NT2/D1 (cell line): ENCODE measurements around the gene PIGM.

Source experiments
- DNase-seq: peaks from one replicate; pipeline ENCODE4 v3.0.0-alpha.2; 2011; ENCODE audit warnings: low read depth, low spot score
- H3K27me3 ChIP-seq: 2 replicates; pipeline ENCODE4 v1.6.0; 2011; ENCODE audit warnings: mild to moderate bottlenecking; ENCODE audit not compliant: insufficient read length, insufficient read depth
- H3K36me3 ChIP-seq: 2 replicates; pipeline ENCODE4 v1.6.1; 2011; ENCODE audit warnings: mild to moderate bottlenecking, low read length, mixed read lengths; ENCODE audit not compliant: insufficient read depth, insufficient read length
- H3K4me1 ChIP-seq: 2 replicates; pipeline ENCODE4 v1.5.1; 2011; ENCODE audit not compliant: insufficient read depth, insufficient read length
- H3K4me3 ChIP-seq: 2 replicates; pipeline ENCODE4 v1.5.1; 2011; ENCODE audit warnings: low read depth; ENCODE audit not compliant: insufficient read length
- H3K9ac ChIP-seq: 2 replicates; pipeline ENCODE4 v1.6.0; 2011; ENCODE audit warnings: low read depth; ENCODE audit not compliant: insufficient read length
- H3K9me3 ChIP-seq: 2 replicates; pipeline ENCODE4 v1.5.1; 2011; ENCODE audit warnings: mild to moderate bottlenecking, low read length; ENCODE audit not compliant: insufficient read depth
- SUZ12 ChIP-seq: IDR thresholded peaks from 2 replicates; pipeline ENCODE4 v1.6.1; 2011; ENCODE audit not compliant: insufficient read length, insufficient read depth; ENCODE audit errors: extremely low read depth
- YY1 ChIP-seq: IDR thresholded peaks from 2 replicates; pipeline ENCODE4 v1.6.1; 2011; ENCODE audit not compliant: insufficient read length, insufficient read depth
- ZNF274 ChIP-seq: IDR thresholded peaks from 2 replicates; pipeline ENCODE4 v1.6.1; 2011; ENCODE audit warnings: mild to moderate bottlenecking, low read depth, low read length

PIGM gene

GRCh38 chr1:160030657-160031364, 979 bp downstream of the PIGM start:
- H3K36me3 ChIP-seq: no peaks in the 10 kb centered on the region
- no peak for TF ChIP-seq ZNF274
- TF ChIP-seq YY1: no peak
- TF ChIP-seq SUZ12: no peak
- no peaks in the 10 kb centered on the region for H3K9me3 ChIP-seq
- no peaks in the 10 kb centered on the region for H3K4me1 ChIP-seq
- no peak for DNase-seq
- peak overlapping the region; percentile 86 for H3K9ac ChIP-seq
- H3K4me3 ChIP-seq: peak overlapping the region; percentile 98
- H3K27me3 ChIP-seq: no peaks in the 10 kb centered on the region

DNA sequence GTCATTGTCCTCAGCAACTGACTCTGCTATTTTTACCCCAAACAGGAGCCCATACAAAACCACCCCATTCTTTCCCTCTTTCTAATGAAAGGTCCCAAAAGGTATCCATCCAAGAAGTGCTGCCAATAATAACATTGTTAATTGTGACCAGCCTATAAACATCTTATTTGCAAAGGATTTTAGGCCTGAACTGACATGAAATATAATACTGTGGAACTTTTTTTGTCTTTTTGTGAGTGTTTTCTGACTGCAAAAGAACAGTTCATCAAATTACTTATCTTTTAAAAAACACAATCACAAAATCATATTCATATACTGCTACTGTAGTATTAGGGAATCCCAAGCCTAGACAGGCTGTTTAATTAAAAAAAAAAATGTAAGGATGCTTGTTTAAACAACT, 3.4 kb downstream of the PIGM start:
- TF ChIP-seq SUZ12: no peak
- TF ChIP-seq YY1: no peak
- TF ChIP-seq ZNF274: no peak
- Histone ChIP-seq H3K9me3 (no peaks in the 10 kb centered on the region), H3K4me3 (no peak overlapping the region), H3K4me1 (no peaks in the 10 kb centered on the region), H3K27me3 (no peaks in the 10 kb centered on the region), H3K9ac (no peak overlapping the region), H3K36me3 (no peaks in the 10 kb centered on the region)
- no peak for DNase-seq

- Histone ChIP-seq H3K4me1 (no peaks in the 10 kb centered on the region), H3K9ac (no peak overlapping the region), H3K9me3 (no peaks in the 10 kb centered on the region), H3K4me3 (no peak overlapping the region), H3K27me3 (no peaks in the 10 kb centered on the region), H3K36me3 (no peaks in the 10 kb centered on the region)
- TF ChIP-seq ZNF274 (no peak), SUZ12 (no peak), YY1 (no peak)
- no peak for DNase-seq
Observed at GRCh38 chr1:160025314-160025713, 6.5 kb downstream of the PIGM start.

DNA sequence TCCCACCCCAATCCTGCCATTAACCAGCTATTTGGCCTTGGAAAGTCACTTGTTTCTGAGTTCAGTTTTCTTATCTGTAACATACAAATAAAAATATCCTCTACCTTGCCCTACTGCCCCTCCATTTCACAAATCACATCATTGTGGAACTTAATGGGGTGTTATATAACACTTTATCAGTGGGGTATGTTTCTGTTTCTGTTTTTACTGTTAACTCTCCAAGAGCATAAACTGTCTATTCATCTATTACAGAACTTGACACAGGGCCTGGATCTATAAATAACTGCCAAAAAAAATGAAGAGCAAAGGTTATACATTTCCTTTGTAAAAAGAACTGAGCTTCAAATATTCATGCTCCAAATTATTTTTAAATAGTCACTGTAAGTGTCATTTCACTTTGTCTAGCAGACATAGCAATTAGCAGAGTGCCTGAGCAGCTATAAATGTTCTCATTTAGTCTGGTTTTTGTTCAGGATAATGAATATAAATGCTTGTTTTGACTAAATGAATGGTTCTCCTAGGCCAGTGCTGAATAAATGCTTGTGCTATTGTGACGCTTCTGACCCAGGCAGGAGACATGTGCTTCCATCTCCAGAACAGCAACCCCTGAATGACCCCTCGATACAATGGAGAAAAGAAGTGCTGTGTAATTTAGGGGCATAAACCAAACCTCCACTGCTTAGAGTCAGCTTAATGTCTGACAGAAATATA, 7.4 kb downstream of the PIGM start:
- Histone ChIP-seq H3K9ac (no peak overlapping the region), H3K27me3 (no peaks in the 10 kb centered on the region), H3K36me3 (no peaks in the 10 kb centered on the region), H3K4me1 (no peaks in the 10 kb centered on the region), H3K9me3 (no peaks in the 10 kb centered on the region), H3K4me3 (no peak overlapping the region)
- DNase-seq: no peak
- TF ChIP-seq YY1: no peak
- no peak for TF ChIP-seq ZNF274
- TF ChIP-seq SUZ12: no peak

GRCh38 chr1:160022330-160023310, 9.2 kb downstream of the PIGM start:
- H3K27me3 ChIP-seq: no peaks in the 10 kb centered on the region
- no peaks in the 10 kb centered on the region for H3K9me3 ChIP-seq

DNA sequence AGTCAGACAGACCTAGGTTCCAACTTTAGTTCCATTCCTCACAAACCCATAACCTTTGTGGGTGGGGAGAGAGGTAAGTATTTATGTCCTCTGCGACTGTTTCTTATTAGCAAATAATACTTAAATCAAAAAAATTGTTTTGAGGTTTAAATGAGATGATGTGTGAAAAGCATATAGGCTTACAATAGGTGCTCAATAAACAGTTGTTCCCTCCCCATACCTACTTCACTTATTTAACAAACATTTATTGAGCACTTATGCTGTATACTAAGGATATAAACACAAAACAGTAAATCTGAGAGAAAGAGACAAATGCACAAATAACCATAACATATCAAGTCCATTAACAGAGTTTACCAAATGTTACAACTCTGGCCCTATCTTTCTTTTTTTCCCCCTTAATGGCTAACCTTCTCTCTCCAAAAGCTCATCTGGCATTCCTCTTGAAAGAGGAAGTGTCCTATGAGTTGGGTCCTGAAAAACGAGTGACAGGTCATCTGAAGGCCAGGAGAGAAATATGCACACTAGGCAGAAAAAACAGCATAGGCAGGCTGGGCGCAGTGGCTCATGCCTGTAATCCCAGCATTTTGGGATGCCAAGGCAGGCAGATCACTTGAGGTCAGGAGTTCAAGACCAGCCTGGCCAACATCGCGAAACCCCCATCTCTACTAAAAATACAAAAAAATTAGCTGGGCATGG, 10.3 kb downstream of the PIGM start:
- TF ChIP-seq SUZ12: no peak
- no peak for TF ChIP-seq ZNF274
- TF ChIP-seq YY1: no peak
- H3K27me3 ChIP-seq: no peaks in the 10 kb centered on the region
- H3K9ac ChIP-seq: no peak overlapping the region
- no peaks in the 10 kb centered on the region for H3K4me1 ChIP-seq
- no peak overlapping the region for H3K4me3 ChIP-seq
- no peaks in the 10 kb centered on the region for H3K9me3 ChIP-seq
- no peak for DNase-seq
- H3K36me3 ChIP-seq: no peaks in the 10 kb centered on the region

More at GRCh38 chr1:160022330-160023310, 9.2 kb downstream of the PIGM start:
- no peak overlapping the region for H3K9ac ChIP-seq
- H3K4me1 ChIP-seq: no peaks in the 10 kb centered on the region
- H3K36me3 ChIP-seq: no peaks in the 10 kb centered on the region
- no peak for DNase-seq
- H3K4me3 ChIP-seq: no peak overlapping the region
- TF ChIP-seq SUZ12: no peak
- no peak for TF ChIP-seq YY1
- TF ChIP-seq ZNF274: no peak
